HS-27A (cell line): Measurements from ENCODE around the gene TMTC1.
"Not testable (repeated sequence)": the region's sequence is repeated elsewhere in the genome, so short reads cannot be mapped to it uniquely, and the experiment has no call there.

ENCODE experiments used
- DNase-seq: peaks from one replicate; pipeline ENCODE4 v3.0.0-alpha.2; 2012; ENCODE audit warnings: low read depth, missing footprints

Gene TMTC1

DNA sequence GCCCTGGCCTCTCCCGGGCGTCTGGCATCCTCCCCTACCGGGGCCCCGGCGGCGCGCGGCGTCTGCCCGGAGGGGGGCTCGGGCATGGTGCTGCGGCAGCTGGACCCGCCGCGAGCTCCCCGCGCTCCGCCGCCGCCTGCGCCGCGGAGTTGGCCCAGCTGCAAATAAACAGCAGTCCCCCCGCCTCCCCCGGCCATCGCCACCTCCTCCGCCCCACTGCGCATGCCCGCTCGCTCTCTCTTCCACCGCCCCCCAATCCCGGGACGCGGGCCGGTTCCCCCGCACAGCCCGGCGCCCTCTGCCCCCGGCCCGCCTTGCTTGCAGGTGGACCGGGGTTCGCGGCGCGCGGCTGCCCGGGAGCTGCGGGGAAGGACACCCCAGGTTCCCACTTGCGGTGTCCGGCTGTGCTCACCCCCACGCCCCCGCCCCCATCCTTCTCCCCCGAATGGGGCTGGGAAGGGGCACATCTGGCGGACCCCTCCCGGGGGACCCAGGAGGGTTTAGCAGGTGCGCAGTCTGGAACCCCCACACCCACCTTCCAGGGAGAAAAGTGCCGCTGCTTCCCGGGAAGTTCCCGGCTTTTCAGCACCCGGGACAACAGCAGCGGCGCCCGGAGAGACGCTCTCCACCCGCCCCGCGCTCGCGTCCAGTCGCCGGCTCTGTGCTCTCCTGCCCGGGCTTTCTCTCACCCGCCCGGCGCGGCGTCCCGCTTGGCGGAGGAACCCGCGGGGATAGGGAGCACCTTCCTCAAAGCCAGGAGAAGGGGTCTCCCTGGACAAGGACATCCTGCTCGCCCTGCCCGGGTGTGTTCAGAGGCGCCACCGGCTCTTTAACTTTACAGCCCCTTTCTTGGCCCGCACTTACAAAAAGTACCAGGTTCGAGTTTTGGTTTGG is at the start of gene TMTC1:
Gene TMTC1, minus strand, starts transcription at position 170 of the 894 bp plus-strand sequence. CDS start 191 bp downstream, outside the sequence.
- peak; percentile 35 for DNase-seq

DNA sequence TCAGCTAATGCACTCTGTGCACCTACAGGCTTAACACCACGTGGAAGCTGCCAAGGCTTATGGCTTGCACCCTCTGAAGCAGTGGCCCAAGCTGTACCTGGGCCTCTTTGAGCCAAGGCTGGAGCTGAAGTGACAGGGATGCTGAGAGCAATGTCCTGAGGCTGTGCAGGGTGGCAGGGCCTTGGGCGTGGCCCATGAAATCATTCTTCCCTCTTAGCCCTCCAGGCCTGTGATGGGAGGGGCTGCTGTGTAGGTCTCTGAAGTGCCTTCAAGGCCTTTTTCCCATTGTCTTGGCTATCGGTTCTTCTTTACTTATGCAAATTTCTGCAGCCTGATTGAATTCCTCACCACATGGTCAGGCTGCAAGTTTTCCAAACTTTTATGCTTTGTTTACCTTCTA is 47.4 kb upstream of the TMTC1 start:
- DNase-seq: no peak

DNA sequence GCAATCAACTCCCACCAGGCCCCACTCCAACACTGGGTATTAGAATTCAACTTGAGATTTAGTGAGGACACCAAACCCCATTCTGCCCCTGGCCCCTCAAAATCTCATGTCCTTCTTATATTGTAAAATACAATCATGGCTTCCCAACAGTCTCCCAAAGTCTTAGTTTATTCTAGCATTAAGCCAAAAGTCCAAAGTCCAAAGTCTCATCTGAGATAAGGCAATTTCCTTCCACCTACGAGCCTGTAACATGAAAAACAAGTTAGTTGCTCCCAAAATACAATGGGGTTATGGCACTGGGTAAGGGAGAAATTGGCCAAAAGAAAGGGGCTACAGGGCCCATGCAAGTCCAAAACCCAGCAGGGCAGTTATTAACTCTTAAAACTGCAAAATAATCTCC is 46.6 kb upstream of the TMTC1 start:
- DNase-seq: no peak

DNA sequence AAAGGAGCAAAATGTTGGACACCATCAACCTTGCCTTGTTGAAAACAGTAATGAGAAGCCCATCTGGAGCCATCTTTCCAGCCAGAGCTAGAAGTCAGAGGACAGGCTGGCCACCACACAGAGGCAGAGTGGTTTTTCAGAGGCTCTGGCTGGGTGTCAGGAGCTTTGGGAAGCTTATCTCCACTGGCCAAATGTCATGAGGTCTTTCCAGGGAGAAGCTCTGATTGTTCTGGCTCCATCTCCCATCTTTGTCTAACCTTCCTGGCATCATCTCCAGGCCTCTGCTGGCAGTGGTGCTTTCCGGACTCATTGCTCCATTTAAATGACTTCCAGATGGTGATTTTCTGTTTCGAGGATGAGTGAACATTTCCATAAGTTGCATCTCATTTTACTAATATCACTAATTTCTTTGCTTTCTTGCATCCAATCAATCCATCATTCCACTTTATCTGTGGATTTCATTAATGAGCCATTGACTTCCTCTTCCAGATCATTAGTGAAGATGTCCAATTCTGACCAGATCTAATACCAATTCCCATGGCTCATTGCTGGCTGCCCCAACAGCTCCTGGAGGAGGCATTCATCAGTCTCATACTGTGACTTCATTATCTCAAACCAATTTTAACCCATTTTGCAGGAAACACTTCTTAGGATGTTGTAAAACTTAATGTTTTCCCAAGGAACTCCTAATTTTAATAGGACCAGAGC is 35.3 kb upstream of the TMTC1 start:
- no peak for DNase-seq

DNA sequence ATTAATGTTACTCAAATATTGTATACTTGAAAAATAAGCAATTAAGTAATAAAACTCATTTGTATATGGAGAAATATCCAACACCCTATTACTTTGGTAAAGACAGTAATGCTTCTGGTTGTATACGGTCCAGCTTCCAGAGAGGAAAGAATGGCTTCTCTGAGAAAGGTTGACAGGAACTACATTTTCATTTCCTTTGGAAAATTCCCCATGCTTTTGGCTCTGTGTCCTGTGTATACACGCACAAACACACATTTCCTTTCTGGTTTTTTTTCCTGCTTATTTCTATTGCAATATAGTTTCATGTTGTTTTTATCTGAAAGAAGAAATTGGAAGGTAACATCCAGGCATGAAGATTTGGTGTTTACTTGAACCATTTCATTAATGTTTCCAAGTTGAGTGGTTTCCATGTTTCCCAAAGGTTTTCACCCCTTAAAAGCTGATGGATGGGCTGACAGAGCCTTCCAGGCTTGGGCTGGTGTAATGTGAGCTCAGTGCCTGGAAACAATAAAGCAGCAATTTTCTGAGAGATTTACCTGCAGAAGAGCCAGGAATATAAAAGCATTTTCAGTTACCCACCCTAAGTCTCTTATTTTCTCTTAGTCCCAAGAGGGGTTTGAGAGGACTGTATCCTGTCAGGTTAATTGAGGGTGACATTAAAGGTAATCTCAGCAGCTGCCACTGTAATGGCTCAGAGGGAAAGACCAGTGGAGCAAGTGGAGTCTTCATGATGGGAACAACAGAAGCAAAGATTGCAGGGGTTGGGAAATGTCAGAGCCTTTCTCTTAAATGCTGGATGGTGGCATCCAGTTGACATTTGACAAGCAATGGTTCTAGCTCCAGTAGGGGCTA is 33.4 kb upstream of the TMTC1 start:
- DNase-seq: no peak

DNA sequence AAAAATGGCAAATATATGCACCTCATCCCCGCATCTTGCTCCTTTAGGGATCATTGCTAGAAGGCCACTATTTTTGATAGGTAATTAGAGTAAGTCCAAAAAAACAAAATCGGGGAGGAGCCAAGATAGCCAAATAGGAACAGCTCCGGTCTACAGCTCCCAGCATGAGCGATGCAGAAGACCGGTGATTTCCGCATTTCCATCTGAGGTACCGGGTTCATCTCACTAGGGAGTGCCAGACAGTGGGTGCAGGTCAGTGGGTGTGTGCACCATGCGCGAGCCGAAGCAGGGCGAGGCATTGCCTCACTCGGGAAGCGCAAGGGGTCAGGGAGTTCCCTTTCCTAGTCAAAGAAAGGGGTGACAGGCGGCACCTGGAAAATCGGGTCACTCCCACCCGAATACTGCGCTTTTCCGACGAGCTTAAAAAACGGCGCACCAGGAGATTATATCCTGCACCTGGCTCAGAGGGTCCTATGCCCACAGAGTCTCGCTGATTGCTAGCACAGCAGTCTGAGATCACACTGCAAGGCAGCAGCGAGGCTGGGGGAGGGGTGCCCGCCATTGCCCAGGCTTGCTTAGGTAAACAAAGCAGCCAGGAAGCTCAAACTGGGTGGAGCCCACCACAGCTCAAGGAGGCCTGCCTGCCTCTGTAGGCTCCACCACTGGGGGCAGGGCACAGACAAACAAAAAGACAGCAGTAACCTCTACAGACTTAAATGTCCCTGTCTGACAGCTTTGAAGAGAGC is 26.0 kb upstream of the TMTC1 start:
- not testable (repeated sequence) for DNase-seq

DNA sequence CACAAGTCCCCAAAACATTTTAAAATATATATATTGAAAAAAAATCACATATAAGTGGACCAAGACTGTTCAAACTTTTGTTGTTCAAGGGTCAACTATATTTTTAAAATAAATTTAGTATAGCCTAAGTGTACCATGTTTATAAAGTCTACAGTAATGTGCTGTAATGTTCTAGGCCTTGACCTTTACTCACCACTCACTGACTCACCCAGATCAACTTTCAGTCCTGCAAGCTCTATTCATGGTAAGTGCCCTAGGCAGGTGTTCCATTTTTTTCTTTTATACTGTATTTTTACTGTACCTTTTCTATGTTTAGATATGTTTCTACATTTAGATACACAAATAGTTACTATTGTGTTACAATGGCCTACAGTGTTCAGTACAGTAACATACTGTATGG is 23.4 kb upstream of the TMTC1 start:
- DNase-seq: peak; percentile 43

DNA sequence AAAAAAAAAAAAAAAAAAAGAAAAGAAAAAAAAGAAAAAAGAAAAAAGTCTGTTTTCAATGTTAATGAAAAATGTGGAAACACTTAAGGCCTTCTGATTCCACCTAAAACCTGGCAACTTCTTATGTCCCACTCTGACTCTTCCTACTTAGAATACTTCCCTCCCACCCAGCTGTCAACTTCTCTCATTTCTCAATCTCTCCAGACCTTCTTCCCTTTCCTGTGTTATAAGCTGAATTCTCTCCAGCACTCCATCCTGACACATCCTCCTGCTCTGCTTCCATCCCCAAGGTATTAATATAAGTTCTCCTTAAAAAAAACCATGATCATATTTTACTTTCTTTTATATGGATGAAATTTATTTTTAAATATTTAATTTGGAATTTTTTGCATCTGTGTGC is 20.3 kb upstream of the TMTC1 start:
- no peak for DNase-seq

DNA sequence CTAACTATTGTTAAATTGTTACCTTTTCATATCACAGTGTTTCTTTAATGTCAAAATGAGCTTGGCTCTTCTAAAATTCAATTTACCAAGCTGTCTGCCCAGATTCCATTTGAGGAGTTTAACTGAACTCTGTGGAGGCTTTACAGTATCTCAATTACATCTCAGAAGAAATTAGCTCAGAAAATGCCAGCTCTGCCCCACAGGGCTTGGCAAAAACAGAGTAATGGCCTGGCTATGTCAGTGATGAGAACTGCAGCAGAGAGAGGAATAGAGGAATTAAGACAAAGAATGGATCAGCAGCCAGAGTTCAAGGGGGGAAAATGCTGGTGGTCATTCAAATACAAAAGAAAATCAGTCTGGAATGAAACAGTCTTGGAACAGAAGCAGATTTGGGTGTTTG is 15.8 kb upstream of the TMTC1 start:
- DNase-seq: no peak

DNA sequence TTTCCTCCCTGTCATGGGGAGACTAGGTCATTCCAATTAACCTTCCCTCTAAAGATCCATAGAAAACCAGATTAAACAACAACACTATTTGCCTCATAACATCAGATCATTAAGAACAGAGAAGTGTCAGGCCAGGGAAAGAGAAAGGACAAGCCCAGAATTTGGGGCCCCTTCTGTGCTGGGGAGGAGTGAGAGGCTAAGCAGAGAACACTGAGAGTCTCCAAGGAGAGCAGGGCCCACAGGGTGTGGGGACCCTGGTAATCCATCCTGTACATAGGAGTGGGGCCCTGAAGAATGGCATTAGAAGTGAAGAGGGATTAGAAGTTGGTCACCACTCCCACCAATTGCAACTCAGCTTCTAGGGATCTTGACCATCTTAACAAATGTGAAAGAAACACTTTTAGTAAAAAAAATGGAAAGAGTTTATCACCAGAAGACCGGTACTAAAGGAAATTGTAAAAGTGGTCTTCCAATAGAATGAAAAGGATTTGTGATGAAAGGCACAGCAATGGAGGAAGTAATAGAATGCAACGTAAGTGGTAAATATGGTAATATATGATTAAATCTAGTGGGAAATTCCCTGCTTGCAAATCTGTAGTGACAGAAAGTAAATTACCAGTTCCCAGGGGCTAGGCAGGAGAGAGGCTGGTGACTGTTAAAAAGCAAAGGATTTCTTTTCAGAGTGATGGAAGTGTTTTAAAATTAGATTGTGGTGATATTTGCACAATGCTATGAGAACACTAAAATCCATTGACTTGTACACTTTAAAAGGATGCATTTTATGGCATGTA is 14.0 kb upstream of the TMTC1 start:
- DNase-seq: no peak

DNA sequence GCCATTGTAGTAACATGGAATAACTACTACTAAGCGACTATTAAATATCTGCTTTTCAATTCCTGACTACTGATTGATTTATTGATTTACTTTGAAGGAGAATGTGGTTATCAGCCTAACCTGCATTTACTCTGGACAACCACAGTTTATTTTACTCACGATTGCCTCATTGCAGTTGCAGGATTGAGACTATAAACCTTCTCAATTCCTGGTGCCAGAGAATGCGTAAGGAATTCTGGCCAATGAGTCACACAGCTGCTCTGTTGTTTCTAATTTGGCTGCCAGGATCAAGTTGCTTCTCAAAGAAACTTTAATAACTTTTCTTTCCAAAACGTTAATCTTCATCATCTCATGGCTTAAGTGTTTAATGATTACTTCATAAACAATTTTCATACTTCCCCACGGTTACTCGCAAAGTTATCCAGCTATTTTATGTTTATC is 13.1 kb upstream of the TMTC1 start:
- peak; percentile 91 for DNase-seq

DNA sequence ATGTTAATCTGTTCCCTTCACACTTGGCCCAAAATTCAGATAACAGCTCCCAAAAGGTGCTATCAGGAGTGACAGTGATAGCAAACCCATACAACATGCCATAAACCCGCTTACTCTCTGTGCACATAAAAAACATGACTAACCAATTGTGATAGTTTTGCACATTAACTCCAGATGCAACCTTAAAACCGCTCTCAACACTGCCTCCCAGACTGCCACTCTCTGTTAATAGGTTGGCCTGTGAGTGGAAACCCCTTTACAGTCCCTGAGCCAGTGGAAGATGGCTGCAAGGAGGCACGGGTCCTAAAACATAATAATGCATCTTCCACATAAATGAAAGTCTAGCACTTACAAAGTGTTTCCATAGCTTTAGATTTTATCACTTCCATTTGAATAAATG is 12.0 kb upstream of the TMTC1 start:
- DNase-seq: no peak

DNA sequence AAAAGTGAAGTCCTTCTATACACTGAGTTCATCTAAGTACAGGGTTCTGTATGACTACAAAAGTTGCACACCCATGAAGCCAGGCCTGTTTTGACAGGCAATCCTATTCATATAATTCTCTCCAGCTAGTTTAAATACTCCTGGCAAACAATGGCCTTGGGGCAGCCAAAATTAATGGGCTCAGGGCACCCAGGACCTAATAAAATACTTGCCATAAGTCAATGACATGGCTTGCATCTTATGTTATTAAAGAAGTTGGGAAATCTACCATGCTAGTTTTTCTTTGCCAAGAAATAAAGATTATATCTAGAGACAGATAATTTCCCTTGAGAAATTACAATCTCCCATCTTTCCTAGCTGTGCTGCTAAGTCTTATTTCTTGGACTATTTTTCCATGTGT is 11.1 kb upstream of the TMTC1 start:
- no peak for DNase-seq

DNA sequence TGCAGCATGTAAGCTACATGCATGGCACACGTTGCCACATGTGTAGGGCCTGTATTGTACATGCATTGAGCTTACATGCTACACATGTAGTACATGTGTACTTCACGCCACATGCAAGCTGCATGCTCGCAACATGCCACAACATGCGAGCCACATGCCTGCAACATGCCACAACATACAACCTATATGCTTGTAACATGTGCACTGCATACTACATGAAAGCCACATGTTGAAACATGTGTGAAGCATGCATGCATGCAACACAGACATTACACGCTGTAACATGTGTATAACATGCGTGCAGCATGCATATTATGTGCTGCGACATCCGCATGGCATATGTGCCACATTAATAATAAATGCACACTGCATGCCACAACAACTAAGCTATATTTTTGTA is 9.1 kb upstream of the TMTC1 start:
- DNase-seq: no peak

DNA sequence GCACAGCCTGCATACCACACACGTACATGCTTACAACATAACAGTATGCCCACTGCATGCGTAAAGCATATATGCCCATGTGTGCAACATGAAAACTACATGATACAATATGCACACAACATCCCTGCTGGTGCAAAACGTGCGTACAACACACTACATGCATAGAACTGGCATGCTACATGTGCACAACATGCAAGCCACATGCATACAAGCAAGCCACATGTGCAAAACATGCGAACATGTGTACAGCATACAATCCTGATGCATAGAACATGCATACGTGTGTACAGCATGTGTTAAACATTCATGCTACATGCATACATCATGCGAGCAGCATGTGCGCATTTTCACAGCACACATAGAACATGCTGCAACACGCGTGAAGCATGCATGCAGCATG is 8.4 kb upstream of the TMTC1 start:
- no peak for DNase-seq

DNA sequence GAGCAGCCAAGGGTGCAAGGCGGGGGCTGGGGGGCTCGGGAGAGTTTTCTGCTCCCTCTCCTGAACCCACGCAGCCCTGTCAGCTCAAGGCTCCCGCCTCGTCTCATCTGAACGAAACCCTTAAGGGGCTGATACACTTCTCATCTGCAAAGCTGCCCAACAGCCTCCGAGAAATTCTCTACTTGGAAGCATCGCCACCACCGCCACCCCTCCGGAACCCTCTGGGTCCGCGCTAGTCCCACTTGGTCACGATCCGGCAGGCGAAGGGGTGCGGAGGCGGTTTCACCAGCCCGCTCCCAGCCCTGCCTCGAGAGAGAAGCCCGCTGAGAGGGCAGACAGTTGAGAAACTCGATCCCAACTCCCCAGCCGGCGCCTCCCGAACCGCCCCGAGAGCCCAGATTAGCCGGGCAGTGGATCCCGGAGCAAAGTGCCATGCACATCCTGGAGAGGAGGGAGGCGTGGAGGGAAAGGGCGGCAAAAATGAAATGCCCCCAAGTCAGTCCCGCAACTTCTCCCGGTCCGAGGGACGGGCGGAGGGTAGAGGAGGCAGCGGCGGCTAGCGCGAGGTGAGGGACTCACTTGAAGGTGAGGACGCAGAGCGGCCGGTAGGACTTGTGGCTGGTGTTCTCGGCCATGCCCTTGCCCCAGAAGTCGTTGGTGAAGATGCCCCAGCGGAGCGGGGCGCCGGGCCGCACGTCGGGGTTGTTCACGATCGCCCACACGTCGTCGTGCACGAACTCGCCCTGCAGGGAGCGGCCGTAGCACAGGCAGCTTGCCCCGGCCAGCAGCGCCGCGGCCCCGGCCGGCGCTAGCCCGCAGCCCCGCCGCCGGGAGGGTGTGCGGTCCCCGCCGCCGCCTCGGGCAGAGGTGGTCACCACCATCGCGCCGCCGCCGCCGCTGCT is 620 bp downstream of the TMTC1 start:
- DNase-seq: peak; percentile 48

DNA sequence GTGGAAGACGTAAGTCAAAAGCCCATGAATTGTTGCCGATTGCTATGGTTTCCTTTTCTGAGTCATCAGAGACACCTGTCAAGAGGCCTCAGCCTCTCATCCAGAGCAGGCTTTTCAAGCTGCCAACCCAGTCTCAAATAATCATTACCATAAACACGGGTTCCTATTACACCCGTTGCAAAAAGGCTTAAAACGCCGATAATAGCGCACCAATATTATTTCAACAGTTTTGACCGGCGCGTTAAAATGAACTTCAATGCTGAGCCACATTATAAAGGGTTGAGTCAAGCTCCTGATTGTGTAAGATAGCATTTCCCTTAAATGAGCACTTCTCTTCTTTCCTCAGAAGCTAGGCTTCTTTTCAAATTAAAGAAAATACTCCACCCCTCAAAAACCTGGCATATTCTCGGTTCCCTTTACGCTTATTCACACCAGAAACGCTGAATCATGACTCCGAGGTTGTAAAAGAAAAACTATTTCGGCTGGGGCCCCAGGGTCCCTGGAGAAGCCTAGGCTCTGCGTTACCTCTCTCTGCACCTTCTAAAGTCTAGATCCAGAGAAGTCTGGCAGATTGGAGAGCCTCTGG is 1.4 kb downstream of the TMTC1 start:
- DNase-seq: peak; percentile 45

DNA sequence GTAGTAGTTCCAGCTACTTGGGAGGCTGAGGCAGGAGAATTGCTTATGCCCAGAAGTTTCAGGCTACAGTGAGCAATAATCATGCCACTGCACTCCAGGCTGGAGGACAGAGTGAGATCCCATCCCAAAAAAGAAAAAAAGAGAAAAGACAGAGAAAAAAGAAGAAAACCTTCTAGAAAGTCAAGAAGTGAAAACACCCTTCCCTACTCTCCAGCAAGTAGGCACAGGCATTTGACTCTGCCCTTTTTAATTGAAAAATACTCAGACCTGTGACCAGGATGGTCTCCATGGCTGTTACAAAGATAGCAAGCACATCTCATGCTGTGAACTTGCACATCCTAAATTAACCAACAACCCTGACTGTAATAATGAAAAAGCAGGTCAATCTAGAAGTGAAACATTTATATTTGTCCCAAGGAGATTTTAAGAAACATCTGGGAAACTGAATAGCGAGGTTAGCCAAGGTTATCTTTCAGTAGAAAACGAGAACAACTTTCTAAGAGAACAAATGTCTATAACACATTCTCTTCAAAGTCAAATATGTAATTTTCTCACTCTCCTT is 2.0 kb downstream of the TMTC1 start:
- DNase-seq: no peak

DNA sequence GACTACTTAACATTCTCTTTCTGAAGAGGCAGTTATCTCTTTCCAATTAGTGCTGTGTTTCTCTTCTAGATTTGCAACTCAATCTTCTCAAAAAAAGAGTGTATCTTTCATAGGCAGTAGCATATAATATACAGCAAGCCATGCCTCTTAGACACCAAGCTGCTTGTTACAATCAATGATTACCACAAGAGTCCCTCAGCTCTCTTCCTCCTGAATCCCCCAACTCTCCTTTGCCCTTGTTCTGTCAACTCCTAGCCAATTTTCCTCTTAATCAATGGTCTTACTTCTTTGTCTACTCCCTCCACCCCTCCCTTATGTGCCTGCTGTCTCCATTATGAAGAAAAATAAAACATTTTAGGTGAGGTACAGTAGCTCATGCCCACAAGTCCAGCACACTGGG is 2.6 kb downstream of the TMTC1 start:
- DNase-seq: no peak
